ENCODE measurements around the gene ZNF598.

Gene ZNF598

DNA sequence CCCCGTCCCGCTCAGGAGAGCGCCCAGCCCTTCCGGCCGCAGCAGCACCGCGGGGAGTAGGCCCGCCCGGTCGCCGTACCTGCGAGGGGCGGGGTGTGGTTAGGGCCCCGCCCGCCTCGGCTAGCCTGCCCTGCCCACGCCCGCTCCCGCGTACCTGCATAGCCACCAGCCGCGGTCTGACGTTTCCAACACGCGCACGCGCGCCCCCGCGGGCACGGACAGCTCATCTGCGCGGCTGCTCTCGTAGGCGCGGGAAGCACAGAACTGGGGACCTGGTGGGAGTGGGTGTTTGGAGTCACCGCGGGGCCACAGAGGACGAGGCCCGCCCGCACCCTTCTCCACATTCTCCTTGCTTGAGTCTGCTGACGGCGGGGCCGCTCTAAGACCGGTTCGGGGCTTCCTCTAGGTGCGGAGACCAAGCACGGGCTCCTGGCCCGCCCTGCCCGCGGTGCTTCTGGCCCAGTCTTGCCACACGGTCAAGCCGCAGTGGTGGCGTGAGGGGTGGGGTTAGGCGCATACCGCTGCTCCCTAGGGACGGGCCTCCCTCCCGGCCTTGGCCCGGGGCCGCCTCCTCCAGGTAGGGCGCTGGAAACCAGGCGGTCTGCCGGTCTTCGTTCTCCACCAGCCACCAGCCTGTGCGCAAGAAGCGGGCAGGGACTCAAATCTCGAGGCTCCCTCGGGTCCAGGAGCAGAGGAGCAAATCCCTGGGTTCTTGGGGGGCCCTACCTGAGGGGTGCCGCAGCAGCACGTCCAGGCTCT, 30.2 kb downstream of the ZNF598 start:
- H3K36me3 ChIP-seq: peaks cover 53% of the 10 kb centered on the region
- H3K27ac ChIP-seq: no peak overlapping the region
- H3K9me3 ChIP-seq (ENCODE audit: severe bottlenecking): no peaks in the 10 kb centered on the region
- H3K27me3 ChIP-seq (ENCODE audit: insufficient read depth, low read depth, severe bottlenecking): no peaks in the 10 kb centered on the region
- H3K4me3 ChIP-seq (ENCODE audit: low read depth, low read length): no peak overlapping the region
- no peak for DNase-seq
- TF ChIP-seq, protein P1, sequence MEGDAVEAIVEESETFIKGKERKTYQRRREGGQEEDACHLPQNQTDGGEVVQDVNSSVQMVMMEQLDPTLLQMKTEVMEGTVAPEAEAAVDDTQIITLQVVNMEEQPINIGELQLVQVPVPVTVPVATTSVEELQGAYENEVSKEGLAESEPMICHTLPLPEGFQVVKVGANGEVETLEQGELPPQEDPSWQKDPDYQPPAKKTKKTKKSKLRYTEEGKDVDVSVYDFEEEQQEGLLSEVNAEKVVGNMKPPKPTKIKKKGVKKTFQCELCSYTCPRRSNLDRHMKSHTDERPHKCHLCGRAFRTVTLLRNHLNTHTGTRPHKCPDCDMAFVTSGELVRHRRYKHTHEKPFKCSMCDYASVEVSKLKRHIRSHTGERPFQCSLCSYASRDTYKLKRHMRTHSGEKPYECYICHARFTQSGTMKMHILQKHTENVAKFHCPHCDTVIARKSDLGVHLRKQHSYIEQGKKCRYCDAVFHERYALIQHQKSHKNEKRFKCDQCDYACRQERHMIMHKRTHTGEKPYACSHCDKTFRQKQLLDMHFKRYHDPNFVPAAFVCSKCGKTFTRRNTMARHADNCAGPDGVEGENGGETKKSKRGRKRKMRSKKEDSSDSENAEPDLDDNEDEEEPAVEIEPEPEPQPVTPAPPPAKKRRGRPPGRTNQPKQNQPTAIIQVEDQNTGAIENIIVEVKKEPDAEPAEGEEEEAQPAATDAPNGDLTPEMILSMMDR (IDR thresholded peaks at IDR 0.05; ENCODE audit: low read depth, low read length): no peak

DNA sequence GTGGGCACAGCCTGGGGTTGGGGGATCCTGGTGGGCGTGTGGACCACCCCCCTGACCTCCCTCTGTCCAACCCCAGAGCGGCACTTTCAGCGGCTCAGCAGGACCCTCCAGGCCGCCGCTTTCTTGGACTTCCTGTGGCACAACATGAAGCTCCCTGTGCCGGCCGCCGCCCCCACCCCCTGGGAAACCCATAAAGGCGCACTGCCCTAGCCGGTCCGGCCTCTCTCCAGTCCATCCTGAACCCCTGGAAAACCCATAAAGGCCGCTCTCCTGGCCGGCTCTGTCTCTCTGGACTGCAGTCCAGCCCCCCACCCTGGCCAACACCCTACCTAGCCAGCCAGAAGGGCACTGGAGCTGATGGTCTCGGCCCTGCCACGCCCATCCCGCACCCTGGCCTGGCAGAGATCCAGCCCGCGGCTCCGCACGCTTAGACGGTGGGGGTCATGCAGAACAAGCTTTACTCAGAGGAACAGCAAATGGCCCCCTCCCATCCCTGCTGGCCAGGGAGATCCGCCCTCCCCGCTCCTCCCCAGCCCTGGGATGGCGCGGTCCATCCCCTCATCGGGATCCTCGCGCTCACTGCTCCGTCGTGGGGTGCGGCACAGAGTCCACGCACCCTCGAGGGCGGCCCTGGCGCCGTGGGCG, 31.0 kb downstream of the ZNF598 start:
- Histone ChIP-seq H3K36me3 (peaks cover 57% of the 10 kb centered on the region), H3K27ac (no peak overlapping the region), H3K9me3 (ENCODE audit: severe bottlenecking) (no peaks in the 10 kb centered on the region), H3K4me3 (ENCODE audit: low read depth, low read length) (no peak overlapping the region), H3K27me3 (ENCODE audit: insufficient read depth, low read depth, severe bottlenecking) (no peaks in the 10 kb centered on the region)
- no peak for DNase-seq
- TF ChIP-seq, protein P1 (IDR thresholded peaks at IDR 0.05; ENCODE audit: low read depth, low read length): no peak

DNA sequence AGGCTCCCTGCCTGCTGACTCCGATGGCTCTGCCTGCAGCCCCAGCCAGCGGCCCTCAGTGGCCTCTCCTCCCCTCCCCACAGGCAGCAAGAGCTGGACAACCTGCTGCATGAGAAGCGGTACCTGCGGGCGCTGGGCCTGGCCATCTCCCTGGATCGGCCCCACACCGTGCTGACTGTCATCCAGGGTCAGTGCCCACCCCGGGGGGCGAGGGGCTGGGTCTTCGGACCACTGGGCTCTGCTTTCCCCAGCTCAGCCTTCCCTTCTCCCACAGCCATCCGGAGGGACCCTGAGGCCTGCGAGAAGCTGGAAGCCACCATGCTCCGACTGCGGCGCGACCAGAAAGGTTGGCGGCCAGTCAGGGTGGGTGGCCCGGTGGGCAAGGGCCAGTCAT, 31.7 kb downstream of the ZNF598 start:
- TF ChIP-seq, protein P1 (IDR thresholded peaks at IDR 0.05; ENCODE audit: low read depth, low read length): no peak
- H3K36me3 ChIP-seq: peaks cover 57% of the 10 kb centered on the region
- no peaks in the 10 kb centered on the region for H3K9me3 ChIP-seq (ENCODE audit: severe bottlenecking)
- no peak for DNase-seq
- no peak overlapping the region for H3K27ac ChIP-seq
- no peak overlapping the region for H3K4me3 ChIP-seq (ENCODE audit: low read depth, low read length)
- H3K27me3 ChIP-seq (ENCODE audit: insufficient read depth, low read depth, severe bottlenecking): no peaks in the 10 kb centered on the region

DNA sequence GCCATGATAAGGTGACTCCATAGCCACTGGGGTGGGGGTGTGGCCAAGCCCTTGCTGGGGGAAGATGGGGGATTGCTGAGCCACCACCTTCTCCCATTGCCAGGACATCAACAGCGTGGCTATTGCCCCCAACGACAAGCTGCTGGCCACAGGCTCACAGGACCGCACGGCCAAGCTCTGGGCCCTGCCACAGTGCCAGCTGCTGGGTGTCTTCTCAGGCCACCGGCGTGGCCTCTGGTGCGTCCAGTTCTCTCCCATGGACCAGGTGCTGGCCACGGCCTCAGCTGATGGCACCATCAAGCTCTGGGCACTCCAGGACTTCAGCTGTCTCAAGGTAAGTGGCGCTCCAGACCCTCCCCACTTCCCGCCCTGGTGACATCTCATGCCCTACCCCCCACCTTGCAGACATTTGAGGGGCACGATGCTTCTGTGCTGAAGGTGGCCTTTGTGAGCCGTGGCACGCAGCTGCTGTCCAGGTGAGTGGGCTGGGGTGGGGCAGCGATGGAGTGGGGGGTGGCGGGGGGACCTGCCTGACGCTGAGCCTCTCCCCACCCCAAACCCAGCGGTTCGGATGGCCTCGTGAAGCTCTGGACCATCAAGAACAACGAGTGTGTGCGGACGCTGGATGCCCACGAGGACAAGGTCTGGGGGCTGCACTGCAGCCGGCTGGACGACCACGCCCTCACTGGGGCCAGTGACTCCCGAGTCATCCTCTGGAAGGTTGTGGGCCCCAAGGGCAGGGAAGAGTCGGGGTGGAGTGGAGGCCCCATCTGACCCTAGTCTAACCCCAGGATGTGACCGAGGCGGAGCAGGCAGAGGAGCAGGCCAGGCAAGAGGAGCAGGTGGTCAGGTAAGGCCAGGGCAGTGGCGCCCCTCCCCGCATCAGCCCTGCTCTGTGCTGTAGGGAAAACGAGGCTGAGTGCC, 32.4 kb downstream of the ZNF598 start:
- Histone ChIP-seq H3K4me3 (ENCODE audit: low read depth, low read length) (no peak overlapping the region), H3K27ac (no peak overlapping the region), H3K27me3 (ENCODE audit: insufficient read depth, low read depth, severe bottlenecking) (no peaks in the 10 kb centered on the region), H3K36me3 (peaks cover 58% of the 10 kb centered on the region), H3K9me3 (ENCODE audit: severe bottlenecking) (no peaks in the 10 kb centered on the region)
- DNase-seq: no peak
- TF ChIP-seq, protein P1 (IDR thresholded peaks at IDR 0.05; ENCODE audit: low read depth, low read length): no peak

DNA sequence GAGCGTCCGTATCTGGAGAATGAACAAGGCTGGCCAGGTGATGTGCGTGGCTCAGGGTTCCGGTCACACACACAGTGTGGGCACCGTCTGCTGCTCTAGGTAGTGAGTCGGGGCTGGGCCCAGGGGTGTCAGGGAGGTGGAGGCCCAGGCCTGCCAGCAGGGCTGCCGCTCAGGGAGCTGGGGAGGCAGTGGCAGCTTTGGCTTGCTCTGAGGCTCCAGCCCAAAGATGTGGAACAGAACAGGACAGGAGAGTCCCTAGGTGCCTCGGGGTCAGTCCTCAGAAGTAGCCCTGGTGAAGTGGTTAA, 33.5 kb downstream of the ZNF598 start:
- H3K27me3 ChIP-seq (ENCODE audit: insufficient read depth, low read depth, severe bottlenecking): no peaks in the 10 kb centered on the region
- DNase-seq: no peak
- TF ChIP-seq, protein P1 (IDR thresholded peaks at IDR 0.05; ENCODE audit: low read depth, low read length): no peak

More for the DNA sequence above, 33.5 kb downstream of the ZNF598 start:
- no peaks in the 10 kb centered on the region for H3K9me3 ChIP-seq (ENCODE audit: severe bottlenecking)
- no peak overlapping the region for H3K4me3 ChIP-seq (ENCODE audit: low read depth, low read length)
- peaks cover 61% of the 10 kb centered on the region for H3K36me3 ChIP-seq
- H3K27ac ChIP-seq: no peak overlapping the region
